Measurements from ENCODE around the gene ARHGAP42. TPM values are rescaled to one million over a fixed set of nuclear protein-coding genes. Genes with fewer than 3 reads are reported as not detected.

The ARHGAP42 gene
- total and polyA plus RNA-seq, 10 donors: 3.5 to 31.0 (median 19.6) TPM

DNA sequence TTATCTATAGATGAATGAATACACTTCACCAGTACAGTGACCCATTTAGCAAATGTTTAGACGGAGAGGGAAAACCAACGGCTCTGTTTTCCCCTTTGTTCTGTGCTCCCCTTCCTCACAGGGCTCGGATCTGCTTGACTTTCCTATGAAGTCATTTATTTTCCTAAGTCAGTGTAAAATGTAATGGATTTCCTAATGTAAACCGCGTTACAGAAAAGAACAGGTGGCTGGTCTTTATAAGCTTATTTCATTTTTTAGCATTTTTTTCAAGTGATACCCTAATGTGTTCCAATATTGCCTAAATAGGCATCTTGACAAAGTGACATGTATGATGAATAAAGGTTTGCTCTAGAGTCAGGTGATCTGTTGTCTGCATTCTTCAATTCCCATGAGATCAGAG is 235.0 kb downstream of the ARHGAP42 start:
- Histone ChIP-seq H3K36me3 (no peaks in the 10 kb centered on the region), H3K27me3 (replicated peaks in 1 of 7) (no peaks in the 10 kb centered on the region), H3K27ac (no peak overlapping the region), H3K9me3 (no peaks in the 10 kb centered on the region), H3K4me1 (no peaks in the 10 kb centered on the region), H3K4me3 (no peak overlapping the region)
- TF ChIP-seq POLR2A (IDR thresholded peaks at IDR 0.05): no peak
- TF ChIP-seq POLR2AphosphoS5 (IDR thresholded peaks at IDR 0.05): no peak
- TF ChIP-seq, protein P1, sequence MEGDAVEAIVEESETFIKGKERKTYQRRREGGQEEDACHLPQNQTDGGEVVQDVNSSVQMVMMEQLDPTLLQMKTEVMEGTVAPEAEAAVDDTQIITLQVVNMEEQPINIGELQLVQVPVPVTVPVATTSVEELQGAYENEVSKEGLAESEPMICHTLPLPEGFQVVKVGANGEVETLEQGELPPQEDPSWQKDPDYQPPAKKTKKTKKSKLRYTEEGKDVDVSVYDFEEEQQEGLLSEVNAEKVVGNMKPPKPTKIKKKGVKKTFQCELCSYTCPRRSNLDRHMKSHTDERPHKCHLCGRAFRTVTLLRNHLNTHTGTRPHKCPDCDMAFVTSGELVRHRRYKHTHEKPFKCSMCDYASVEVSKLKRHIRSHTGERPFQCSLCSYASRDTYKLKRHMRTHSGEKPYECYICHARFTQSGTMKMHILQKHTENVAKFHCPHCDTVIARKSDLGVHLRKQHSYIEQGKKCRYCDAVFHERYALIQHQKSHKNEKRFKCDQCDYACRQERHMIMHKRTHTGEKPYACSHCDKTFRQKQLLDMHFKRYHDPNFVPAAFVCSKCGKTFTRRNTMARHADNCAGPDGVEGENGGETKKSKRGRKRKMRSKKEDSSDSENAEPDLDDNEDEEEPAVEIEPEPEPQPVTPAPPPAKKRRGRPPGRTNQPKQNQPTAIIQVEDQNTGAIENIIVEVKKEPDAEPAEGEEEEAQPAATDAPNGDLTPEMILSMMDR (IDR thresholded peaks at IDR 0.05 in 8 of 11, conservative IDR thresholded peaks at IDR 0.05 in 3 of 11): no peak
- intact Hi-C loops (cut with DNase I; ENCODE audit: low total_unique reads): loop anchor here (10.0 kb wide), 1 partner anchor 67 kb away; no protein-coding TSS in a partner anchor
- DNase-seq: no peak
- 73 to 96% (median 79%) methylated on average over 5 of the region's 5 CpGs for WGBS, 5 donors

DNA sequence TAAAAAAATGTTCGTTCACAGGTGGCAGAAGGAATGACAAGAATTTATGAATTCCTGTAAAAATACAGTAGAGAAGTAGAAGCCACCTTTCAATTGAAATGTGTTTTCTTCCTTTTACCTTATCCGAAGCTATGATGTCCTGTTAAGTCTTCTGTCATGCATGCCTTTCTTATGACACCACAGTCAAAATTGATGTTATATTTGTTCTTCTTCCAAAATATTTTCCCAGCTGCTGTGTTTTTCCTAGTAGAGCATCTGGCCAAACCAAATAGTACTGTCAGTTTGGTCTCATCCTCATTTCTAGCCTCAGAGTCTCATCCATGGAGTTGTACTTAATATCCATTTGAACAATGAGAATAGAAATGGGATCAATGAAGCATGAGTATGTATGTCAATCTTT is 236.5 kb downstream of the ARHGAP42 start:
- intact Hi-C loops (cut with DNase I; ENCODE audit: low total_unique reads): loop anchor here (10.0 kb wide), 1 partner anchor 69 kb away; no protein-coding TSS in a partner anchor

DNA sequence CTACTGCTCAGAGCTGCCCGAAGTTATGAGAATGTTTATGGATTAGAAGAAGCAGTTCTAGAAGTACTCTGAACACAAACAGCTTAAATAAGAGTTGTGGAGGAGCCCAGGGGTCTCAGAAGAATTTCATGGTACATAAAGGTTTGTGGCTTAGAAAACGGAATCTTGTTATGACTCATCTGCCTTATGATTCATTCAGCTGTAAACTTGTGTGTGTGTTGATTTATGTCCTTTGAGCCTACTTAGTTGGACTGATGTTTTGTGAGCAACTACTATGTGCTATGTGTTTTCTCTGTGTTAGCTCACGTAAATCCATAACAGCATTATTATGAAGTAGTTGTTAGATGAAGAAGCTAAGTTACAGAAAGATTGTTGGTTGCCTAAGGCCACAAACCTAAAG is 238.8 kb downstream of the ARHGAP42 start:
- intact Hi-C loops (cut with DNase I; ENCODE audit: low total_unique reads): loop anchor here (10.0 kb wide), 1 partner anchor 71 kb away; no protein-coding TSS in a partner anchor
- TF ChIP-seq, protein P1 (IDR thresholded peaks at IDR 0.05 in 8 of 11, conservative IDR thresholded peaks at IDR 0.05 in 3 of 11): no peak
- TF ChIP-seq POLR2AphosphoS5 (IDR thresholded peaks at IDR 0.05): no peak
- no peak for TF ChIP-seq POLR2A (IDR thresholded peaks at IDR 0.05)
- WGBS, 5 donors: 68 to 80% (median 74%) methylated on average over 3 of the region's 3 CpGs
- Histone ChIP-seq H3K27me3 (replicated peaks in 1 of 7) (no peaks in the 10 kb centered on the region), H3K4me1 (no peaks in the 10 kb centered on the region), H3K4me3 (no peak overlapping the region), H3K36me3 (no peaks in the 10 kb centered on the region), H3K27ac (no peak overlapping the region), H3K9me3 (no peaks in the 10 kb centered on the region)
- no peak for DNase-seq

More for the DNA sequence above, 236.5 kb downstream of the ARHGAP42 start:
- no peak overlapping the region for H3K27ac ChIP-seq
- H3K4me3 ChIP-seq: no peak overlapping the region
- DNase-seq: no peak
- TF ChIP-seq POLR2AphosphoS5 (IDR thresholded peaks at IDR 0.05): no peak
- TF ChIP-seq POLR2A (IDR thresholded peaks at IDR 0.05): no peak
- TF ChIP-seq, protein P1 (IDR thresholded peaks at IDR 0.05 in 8 of 11, conservative IDR thresholded peaks at IDR 0.05 in 3 of 11): no peak
- H3K4me1 ChIP-seq: no peaks in the 10 kb centered on the region
- 80 to 90% (median 84%) methylated on average over 2 of the region's 2 CpGs for WGBS, 5 donors
- no peaks in the 10 kb centered on the region for H3K27me3 ChIP-seq (replicated peaks in 1 of 7)
- no peaks in the 10 kb centered on the region for H3K36me3 ChIP-seq
- no peaks in the 10 kb centered on the region for H3K9me3 ChIP-seq

DNA sequence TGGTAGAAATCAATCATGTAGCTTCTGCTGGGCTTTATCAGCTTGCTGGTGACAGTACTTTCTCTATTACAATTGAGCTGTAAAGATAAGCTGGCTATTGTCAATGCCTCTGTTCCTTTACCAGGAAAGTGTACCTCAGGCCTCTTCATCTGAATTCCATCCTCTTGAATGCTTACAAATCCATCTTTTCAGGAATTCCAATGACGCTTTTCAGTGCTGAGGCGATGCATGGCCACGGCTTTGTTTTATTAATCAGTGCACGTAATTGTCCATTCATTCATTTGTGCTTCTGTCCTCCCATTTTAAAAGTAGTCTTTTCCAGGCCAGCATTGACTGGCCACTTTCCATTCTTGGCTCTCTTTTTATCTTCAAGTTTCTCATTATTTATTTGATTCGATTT is 240.5 kb downstream of the ARHGAP42 start:
- H3K4me1 ChIP-seq: peaks cover 0 to 7% (median 0%) of the 10 kb centered on the region in 6 donors

More for the DNA sequence above, 240.5 kb downstream of the ARHGAP42 start:
- Histone ChIP-seq H3K27ac (no peak overlapping the region), H3K9me3 (no peaks in the 10 kb centered on the region), H3K27me3 (replicated peaks in 1 of 7) (no peaks in the 10 kb centered on the region), H3K4me3 (no peak overlapping the region), H3K36me3 (no peaks in the 10 kb centered on the region)
- TF ChIP-seq, protein P1 (IDR thresholded peaks at IDR 0.05 in 8 of 11, conservative IDR thresholded peaks at IDR 0.05 in 3 of 11): no peak
- no peak for TF ChIP-seq POLR2A (IDR thresholded peaks at IDR 0.05)
- TF ChIP-seq POLR2AphosphoS5 (IDR thresholded peaks at IDR 0.05): no peak
- intact Hi-C loops (cut with DNase I; ENCODE audit: low total_unique reads): loop anchor here (10.0 kb wide), 1 partner anchor 73 kb away; no protein-coding TSS in a partner anchor
- 80 to 91% (median 85%) methylated on average over 5 of the region's 5 CpGs for WGBS, 5 donors
- no peak for DNase-seq

Data from spleen (tissue), 11 donors.